GM12878 (cell line): ENCODE results near the gene TENT5A. TPM values are rescaled to one million over a fixed set of nuclear protein-coding genes. Genes with fewer than 3 reads are reported as not detected.
A peak's percentile ranks its signal among the peaks of the same experiment; 100 is the strongest.

ENCODE experiments used
- BCL11A ChIP-seq: IDR thresholded peaks from 2 replicates; pipeline ENCODE4 v1.6.1; 2011; ENCODE audit warnings: low read depth, low read length
- BHLHE40 ChIP-seq, 2 experiments: fragments of 450-650 bp in 1 of 2; IDR thresholded peaks; 2 replicates each; pipeline ENCODE4 v1.6.1; 2011 to 2017; ENCODE audit warnings: low read depth in 2 of 2, borderline replicate concordance in 1 of 2, improper control_type of control experiment in 1 of 2, low read length in 1 of 2, mild to moderate bottlenecking in 1 of 2
- BRCA1 ChIP-seq: IDR thresholded peaks from 2 replicates; pipeline ENCODE4 v1.6.1; 2011; ENCODE audit warnings: low read depth, low read length, improper control_type of control experiment
- CEBPB ChIP-seq, 2 experiments: fragments of 150-350 bp in 1 of 2; IDR thresholded peaks; 2 replicates each; pipeline ENCODE4 v1.6.1; 2012 to 2014; ENCODE audit warnings: low read depth in 2 of 2, low read length in 2 of 2, borderline replicate concordance in 1 of 2, inconsistent platforms in 1 of 2
- CREB1 ChIP-seq: IDR thresholded peaks from 2 replicates; pipeline ENCODE4 v1.6.1; 2012; ENCODE audit warnings: low read depth, mild to moderate bottlenecking, inconsistent platforms
- EP300 ChIP-seq, 2 experiments: fragments of 150-350 bp in 1 of 2; IDR thresholded peaks; 2 replicates each; pipeline ENCODE4 v1.6.1; 2011 to 2012; ENCODE audit warnings: low read depth in 2 of 2, low read length in 2 of 2, borderline replicate concordance in 1 of 2, improper control_type of control experiment in 1 of 2, inconsistent platforms in 1 of 2; ENCODE audit not compliant: control insufficient read depth in 1 of 2
- GATAD2B ChIP-seq: fragments of 450-650 bp; conservative IDR thresholded peaks from 2 replicates; pipeline ENCODE4 v1.6.1; 2017; ENCODE audit warnings: low read depth, mild to moderate bottlenecking, moderate library complexity
- IRF4 ChIP-seq: IDR thresholded peaks from 2 replicates; pipeline ENCODE4 v1.6.1; 2011; ENCODE audit warnings: low read depth, low read length
- MEF2B ChIP-seq: fragments of 450-650 bp; IDR thresholded peaks from 2 replicates; pipeline ENCODE4 v1.6.1; 2018; ENCODE audit warnings: mild to moderate bottlenecking, moderate library complexity; ENCODE audit not compliant: partially characterized antibody, poor library complexity, severe bottlenecking
- MXI1 ChIP-seq: fragments of 150-350 bp; IDR thresholded peaks from 2 replicates; pipeline ENCODE4 v1.6.1; 2011; ENCODE audit warnings: low read depth, mild to moderate bottlenecking, inconsistent platforms, low read length, improper control_type of control experiment
- NFYB ChIP-seq: IDR thresholded peaks from 2 replicates; pipeline ENCODE4 v1.6.1; 2011; ENCODE audit warnings: low read depth, mild to moderate bottlenecking, low read length, improper control_type of control experiment, moderate library complexity; ENCODE audit not compliant: insufficient read depth
- NR2C1 ChIP-seq: fragments of 450-650 bp; IDR thresholded peaks from 2 replicates; pipeline ENCODE4 v1.6.1; 2017; ENCODE audit warnings: antibody characterized with exemption, mild to moderate bottlenecking, moderate library complexity
- NRF1 ChIP-seq: conservative IDR thresholded peaks from 2 replicates; pipeline ENCODE4 v1.6.1; 2011; ENCODE audit warnings: mild to moderate bottlenecking, low read depth, low read length, improper control_type of control experiment
- RAD51 ChIP-seq: fragments of 450-650 bp; IDR thresholded peaks from 2 replicates; pipeline ENCODE4 v1.6.1; 2016; ENCODE audit warnings: moderate library complexity, mild to moderate bottlenecking, inconsistent platforms
- SMAD5 ChIP-seq: IDR thresholded peaks from 2 replicates; pipeline ENCODE4 v1.6.1; 2016; ENCODE audit warnings: antibody characterized with exemption, low read depth
- SP1 ChIP-seq: IDR thresholded peaks from one replicate; pipeline ENCODE4 v1.6.1; 2011; ENCODE audit warnings: low read depth, low read length
- TCF3 ChIP-seq: IDR thresholded peaks from 2 replicates; pipeline ENCODE4 v1.6.1; 2012; ENCODE audit warnings: low read depth, mild to moderate bottlenecking, low read length, borderline replicate concordance; ENCODE audit not compliant: insufficient read depth
- ZNF207 ChIP-seq: fragments of 450-650 bp; IDR thresholded peaks from 2 replicates; pipeline ENCODE4 v1.6.1; 2014; ENCODE audit warnings: antibody characterized with exemption, mild to moderate bottlenecking, borderline replicate concordance
- polyA plus RNA-seq, 11 experiments: library from polyadenylated mRNA; depleted of rRNA in 4 of 11; unstranded in 6 of 11; stranded (reverse) in 5 of 11; fragments of >200 nt; fragmentation: Nextera tagmentation in 4 of 11; fragmentation: Illumina TruSeq in 1 of 11; extraction: Ambion mirVana in 4 of 11; extraction: Trizol in 1 of 11; gene quantifications; 1 replicate in 1 of 11; 2 replicates in 10 of 11; pipeline versions ENCODE4 v1.2.1 to v1.2.3, GENCODE V29; 2011 to 2016; ENCODE audit warnings: inconsistent platforms in 2 of 11, missing spikeins in 2 of 11, low read depth in 1 of 11
- total RNA-seq, 4 experiments: library from RNA; depleted of rRNA in 3 of 4; stranded (reverse); fragments of >200 nt in 3 of 4; fragmentation: Illumina TruSeq in 1 of 4; extraction: Trizol in 1 of 4; gene quantifications; 2 replicates each; pipeline versions ENCODE4 v1.2.1 to v1.2.3, GENCODE V29; 2013 to 2021
- TF ChIP-seq, protein P1 (sequence below): fragments of 450-650 bp; IDR thresholded peaks from 2 replicates; pipeline ENCODE4 v1.6.1; 2017; ENCODE audit warnings: low read depth, mild to moderate bottlenecking, moderate library complexity
- TF ChIP-seq, protein P2 (sequence below): fragments of 150-350 bp; IDR thresholded peaks from 2 replicates; pipeline ENCODE4 v1.6.1; 2014; ENCODE audit warnings: mild to moderate bottlenecking, low read depth, low read length

Gene TENT5A
- total and polyA plus RNA-seq, 10 of the 15 experiments (the other 5 are each of a cell fraction or from before 2014, with no cell fraction given), result 0.25 to 9.6 (median 0.48) TPM

DNA sequence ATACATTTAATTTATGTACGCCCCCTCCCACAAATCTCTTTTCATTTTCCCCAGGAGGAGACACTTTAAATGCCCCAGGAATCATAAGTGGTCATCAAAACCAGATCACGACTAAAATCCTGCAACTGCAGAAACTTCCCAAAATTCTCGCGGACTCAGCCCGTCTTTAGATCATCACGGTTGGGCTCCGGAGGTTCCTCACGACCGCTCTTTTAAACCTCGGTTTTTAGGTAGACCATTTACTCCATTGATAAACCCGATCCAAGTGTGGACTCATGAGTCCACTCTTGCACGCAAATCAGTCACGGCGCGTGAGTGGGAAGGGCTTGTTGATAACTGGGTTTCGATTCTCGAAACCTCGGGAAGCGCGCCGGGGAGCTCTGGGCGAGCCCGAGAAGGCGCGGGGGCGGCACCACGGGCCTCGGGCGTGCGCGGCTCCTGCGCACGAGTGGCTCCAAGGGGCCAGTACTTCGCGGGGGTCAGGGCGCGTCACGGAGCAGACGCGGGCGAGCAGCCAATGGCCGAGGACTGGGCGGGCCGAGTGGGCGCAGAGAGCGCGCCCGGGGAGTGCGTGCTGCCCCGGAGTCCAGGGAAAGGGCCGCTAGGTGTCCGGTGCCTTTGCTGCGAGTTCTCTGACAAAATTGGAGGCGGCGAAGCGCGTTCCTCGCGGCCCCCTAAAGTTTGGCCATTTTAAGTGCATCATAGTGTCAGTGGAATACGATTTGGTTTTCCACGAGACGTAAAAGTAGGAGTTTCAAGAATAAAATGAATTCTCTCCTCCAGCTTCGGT is 635 bp upstream of the TENT5A start (continued):
- TF ChIP-seq EP300 (IDR thresholded peaks at IDR 0.05; ENCODE audit: borderline replicate concordance in 1 of 2, control insufficient read depth in 1 of 2, low read depth in 2 of 2, low read length in 2 of 2) (no peak), CREB1 (peak; percentile 72; the same call in 1 of the 2 replicates), TCF3 (no peak), CEBPB (IDR thresholded peaks at IDR 0.05; ENCODE audit: borderline replicate concordance in 1 of 2, low read depth in 2 of 2, low read length in 2 of 2) (no peak), BRCA1 (no peak), MEF2B (no peak), SMAD5 (no peak), RAD51 (0 out of 2 replicates have a peak, but pooled peaks have one; percentile 19), NR2C1 (peak; percentile 29; the same call in 1 of the 2 replicates), GATAD2B (peak; percentile 94), MXI1 (0 out of 2 replicates have a peak, but pooled peaks have one; percentile 24), BCL11A (no peak), IRF4 (no peak), SP1 (peak; percentile 14), ZNF207 (no peak), NFYB (peak; percentile 53; the same call in 1 of the 2 replicates), NRF1 (0 out of 2 replicates have a peak, but pooled peaks have one; percentile 23), BHLHE40 (IDR thresholded peaks at IDR 0.05; ENCODE audit: borderline replicate concordance in 1 of 2, low read depth in 2 of 2, low read length in 1 of 2) (peak; percentile 90 to 99)
- TF ChIP-seq, protein P1, sequence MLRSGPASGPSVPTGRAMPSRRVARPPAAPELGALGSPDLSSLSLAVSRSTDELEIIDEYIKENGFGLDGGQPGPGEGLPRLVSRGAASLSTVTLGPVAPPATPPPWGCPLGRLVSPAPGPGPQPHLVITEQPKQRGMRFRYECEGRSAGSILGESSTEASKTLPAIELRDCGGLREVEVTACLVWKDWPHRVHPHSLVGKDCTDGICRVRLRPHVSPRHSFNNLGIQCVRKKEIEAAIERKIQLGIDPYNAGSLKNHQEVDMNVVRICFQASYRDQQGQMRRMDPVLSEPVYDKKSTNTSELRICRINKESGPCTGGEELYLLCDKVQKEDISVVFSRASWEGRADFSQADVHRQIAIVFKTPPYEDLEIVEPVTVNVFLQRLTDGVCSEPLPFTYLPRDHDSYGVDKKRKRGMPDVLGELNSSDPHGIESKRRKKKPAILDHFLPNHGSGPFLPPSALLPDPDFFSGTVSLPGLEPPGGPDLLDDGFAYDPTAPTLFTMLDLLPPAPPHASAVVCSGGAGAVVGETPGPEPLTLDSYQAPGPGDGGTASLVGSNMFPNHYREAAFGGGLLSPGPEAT, result no peak
- TF ChIP-seq, protein P2, sequence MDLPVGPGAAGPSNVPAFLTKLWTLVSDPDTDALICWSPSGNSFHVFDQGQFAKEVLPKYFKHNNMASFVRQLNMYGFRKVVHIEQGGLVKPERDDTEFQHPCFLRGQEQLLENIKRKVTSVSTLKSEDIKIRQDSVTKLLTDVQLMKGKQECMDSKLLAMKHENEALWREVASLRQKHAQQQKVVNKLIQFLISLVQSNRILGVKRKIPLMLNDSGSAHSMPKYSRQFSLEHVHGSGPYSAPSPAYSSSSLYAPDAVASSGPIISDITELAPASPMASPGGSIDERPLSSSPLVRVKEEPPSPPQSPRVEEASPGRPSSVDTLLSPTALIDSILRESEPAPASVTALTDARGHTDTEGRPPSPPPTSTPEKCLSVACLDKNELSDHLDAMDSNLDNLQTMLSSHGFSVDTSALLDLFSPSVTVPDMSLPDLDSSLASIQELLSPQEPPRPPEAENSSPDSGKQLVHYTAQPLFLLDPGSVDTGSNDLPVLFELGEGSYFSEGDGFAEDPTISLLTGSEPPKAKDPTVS, result no peak
- TF ChIP-seq, all 136 proteins: peak for 20
